ENCODE measurements around the gene ARHGAP35. TPM values are rescaled to one million over a fixed set of nuclear protein-coding genes. Genes with fewer than 3 reads are reported as not detected.

Gene ARHGAP35
- total RNA-seq, 1 donor from 2014 or later = 71.1 TPM

- H3K27ac Mint-ChIP-seq (ENCODE audit: unreplicated experiment) = peak overlapping the region; percentile 15
- H3K27me3 Mint-ChIP-seq (ENCODE audit: unreplicated experiment) = peaks cover 2% of the 10 kb centered on the region
- H3K4me3 Mint-ChIP-seq (ENCODE audit: unreplicated experiment) = no peak overlapping the region
- peaks cover 3% of the 10 kb centered on the region for H3K4me1 Mint-ChIP-seq (ENCODE audit: unreplicated experiment)
- no peaks in the 10 kb centered on the region for H3K9me3 Mint-ChIP-seq (ENCODE audit: unreplicated experiment)
- TF ChIP-seq, protein P1, sequence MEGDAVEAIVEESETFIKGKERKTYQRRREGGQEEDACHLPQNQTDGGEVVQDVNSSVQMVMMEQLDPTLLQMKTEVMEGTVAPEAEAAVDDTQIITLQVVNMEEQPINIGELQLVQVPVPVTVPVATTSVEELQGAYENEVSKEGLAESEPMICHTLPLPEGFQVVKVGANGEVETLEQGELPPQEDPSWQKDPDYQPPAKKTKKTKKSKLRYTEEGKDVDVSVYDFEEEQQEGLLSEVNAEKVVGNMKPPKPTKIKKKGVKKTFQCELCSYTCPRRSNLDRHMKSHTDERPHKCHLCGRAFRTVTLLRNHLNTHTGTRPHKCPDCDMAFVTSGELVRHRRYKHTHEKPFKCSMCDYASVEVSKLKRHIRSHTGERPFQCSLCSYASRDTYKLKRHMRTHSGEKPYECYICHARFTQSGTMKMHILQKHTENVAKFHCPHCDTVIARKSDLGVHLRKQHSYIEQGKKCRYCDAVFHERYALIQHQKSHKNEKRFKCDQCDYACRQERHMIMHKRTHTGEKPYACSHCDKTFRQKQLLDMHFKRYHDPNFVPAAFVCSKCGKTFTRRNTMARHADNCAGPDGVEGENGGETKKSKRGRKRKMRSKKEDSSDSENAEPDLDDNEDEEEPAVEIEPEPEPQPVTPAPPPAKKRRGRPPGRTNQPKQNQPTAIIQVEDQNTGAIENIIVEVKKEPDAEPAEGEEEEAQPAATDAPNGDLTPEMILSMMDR (IDR thresholded peaks at IDR 0.05; ENCODE audit: unreplicated experiment) = no peak
- DNase-seq (ENCODE audit: low spot score) = no peak
- no peaks in the 10 kb centered on the region for H3K36me3 Mint-ChIP-seq (ENCODE audit: low read depth, unreplicated experiment)
Observed at GRCh38 chr19:46887240-46887782, 26.5 kb downstream of the ARHGAP35 start.

- TF ChIP-seq, protein P1 (IDR thresholded peaks at IDR 0.05; ENCODE audit: unreplicated experiment) = no peak
- Mint-ChIP-seq H3K9me3 (ENCODE audit: unreplicated experiment) (no peaks in the 10 kb centered on the region), H3K4me1 (ENCODE audit: unreplicated experiment) (no peaks in the 10 kb centered on the region), H3K36me3 (ENCODE audit: low read depth, unreplicated experiment) (no peaks in the 10 kb centered on the region), H3K27me3 (ENCODE audit: unreplicated experiment) (peaks cover 2% of the 10 kb centered on the region), H3K27ac (ENCODE audit: unreplicated experiment) (no peak overlapping the region), H3K4me3 (ENCODE audit: unreplicated experiment) (no peak overlapping the region)
- DNase-seq (ENCODE audit: low spot score) = no peak
Observed at GRCh38 chr19:46890423-46891170, 29.8 kb downstream of the ARHGAP35 start.

DNA sequence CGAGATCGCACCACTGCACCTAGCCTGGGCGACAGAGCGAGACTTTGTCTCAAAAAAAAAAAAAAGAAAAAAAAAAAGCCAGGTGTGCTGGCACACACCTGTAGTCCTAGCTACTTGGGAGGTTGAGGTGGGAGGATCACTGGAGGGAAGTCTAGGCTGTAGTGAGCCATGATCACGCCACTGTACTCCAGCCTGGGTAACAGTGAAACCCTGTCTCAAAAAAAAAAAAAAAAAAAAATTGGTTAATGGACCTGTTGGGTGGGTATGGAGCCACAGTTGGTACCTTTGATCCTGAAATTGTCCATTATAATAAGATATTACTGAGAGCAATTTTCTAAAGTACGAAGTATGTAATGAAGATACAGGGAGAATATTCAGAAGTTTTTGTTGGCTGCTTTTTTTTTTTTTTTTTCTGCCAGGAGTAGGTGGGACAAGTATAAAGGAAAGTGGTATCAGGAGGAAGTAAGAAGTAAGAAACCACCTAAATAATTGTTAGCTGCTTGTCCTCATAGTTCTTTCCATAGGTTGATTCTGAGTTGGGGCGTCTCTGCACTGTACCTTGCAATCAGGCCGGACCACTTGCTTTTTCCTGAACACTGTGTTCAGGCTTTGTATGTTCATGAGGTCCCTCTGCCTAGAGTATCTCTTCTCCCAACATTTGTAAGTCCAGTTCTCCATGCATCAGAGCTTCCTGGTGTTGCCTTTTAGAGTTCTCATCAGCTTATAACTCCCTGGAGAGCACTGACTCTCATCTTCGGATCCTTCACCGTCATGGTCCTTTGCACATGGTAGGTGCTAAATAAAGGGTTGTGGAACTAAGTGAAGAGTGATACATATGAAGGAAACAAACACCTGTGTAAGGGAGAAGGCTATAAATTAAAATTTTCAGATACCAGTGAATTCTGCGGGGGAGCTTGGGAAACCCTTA lies 31.7 kb downstream of the ARHGAP35 start:
- H3K4me1 Mint-ChIP-seq (ENCODE audit: unreplicated experiment) = no peaks in the 10 kb centered on the region
- TF ChIP-seq, protein P1 (IDR thresholded peaks at IDR 0.05; ENCODE audit: unreplicated experiment) = no peak
- no peak for DNase-seq (ENCODE audit: low spot score)
- no peak overlapping the region for H3K4me3 Mint-ChIP-seq (ENCODE audit: unreplicated experiment)
- peaks cover 2% of the 10 kb centered on the region for H3K27me3 Mint-ChIP-seq (ENCODE audit: unreplicated experiment)
- H3K27ac Mint-ChIP-seq (ENCODE audit: unreplicated experiment) = no peak overlapping the region
- H3K9me3 Mint-ChIP-seq (ENCODE audit: unreplicated experiment) = no peaks in the 10 kb centered on the region
- no peaks in the 10 kb centered on the region for H3K36me3 Mint-ChIP-seq (ENCODE audit: low read depth, unreplicated experiment)

DNA sequence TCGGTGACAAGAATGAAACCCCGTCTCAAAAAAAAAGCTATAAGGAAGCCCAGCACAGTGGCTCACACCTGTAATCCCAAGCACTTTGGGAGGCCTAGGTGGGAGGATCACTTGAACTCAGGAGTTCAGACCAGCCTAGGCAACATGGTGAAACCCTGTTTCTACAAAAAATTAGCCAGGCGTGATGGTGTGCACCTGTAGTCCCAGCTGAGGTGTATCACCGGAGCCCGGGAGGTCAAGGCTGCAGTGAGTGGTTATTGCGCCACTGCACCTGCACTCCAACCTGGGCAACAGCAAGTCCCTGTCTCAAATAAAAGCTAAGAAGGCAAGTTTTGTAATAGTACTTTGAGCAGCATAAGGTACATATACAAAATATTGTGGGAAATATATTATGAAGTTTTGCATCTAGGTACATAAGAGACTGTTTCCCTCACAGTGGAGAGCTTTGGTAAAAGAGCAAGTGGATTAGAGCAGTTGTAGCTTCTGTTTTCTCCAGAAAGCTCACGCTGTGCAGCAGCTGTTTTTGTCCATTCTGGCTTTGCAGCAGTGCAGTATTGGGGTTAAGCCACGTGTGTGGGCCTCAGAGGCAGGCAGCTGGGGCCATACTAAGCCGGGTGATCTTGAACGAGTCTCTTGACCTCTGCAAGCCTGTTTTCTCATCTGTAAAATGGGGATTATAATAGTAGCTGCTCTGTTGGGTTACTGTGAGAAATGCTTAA lies 35.4 kb downstream of the ARHGAP35 start:
- Mint-ChIP-seq H3K4me3 (ENCODE audit: unreplicated experiment) (no peak overlapping the region), H3K4me1 (ENCODE audit: unreplicated experiment) (peaks cover 6% of the 10 kb centered on the region)

More for the DNA sequence above, 35.4 kb downstream of the ARHGAP35 start:
- TF ChIP-seq, protein P1 (IDR thresholded peaks at IDR 0.05; ENCODE audit: unreplicated experiment) = no peak
- H3K27me3 Mint-ChIP-seq (ENCODE audit: unreplicated experiment) = no peaks in the 10 kb centered on the region
- DNase-seq (ENCODE audit: low spot score) = no peak
- H3K27ac Mint-ChIP-seq (ENCODE audit: unreplicated experiment) = no peak overlapping the region
- H3K9me3 Mint-ChIP-seq (ENCODE audit: unreplicated experiment) = no peaks in the 10 kb centered on the region
- no peaks in the 10 kb centered on the region for H3K36me3 Mint-ChIP-seq (ENCODE audit: low read depth, unreplicated experiment)

All from endothelial cell (in vitro differentiated cells).